ENCODE results near the gene RARRES2.

RARRES2 gene

DNA sequence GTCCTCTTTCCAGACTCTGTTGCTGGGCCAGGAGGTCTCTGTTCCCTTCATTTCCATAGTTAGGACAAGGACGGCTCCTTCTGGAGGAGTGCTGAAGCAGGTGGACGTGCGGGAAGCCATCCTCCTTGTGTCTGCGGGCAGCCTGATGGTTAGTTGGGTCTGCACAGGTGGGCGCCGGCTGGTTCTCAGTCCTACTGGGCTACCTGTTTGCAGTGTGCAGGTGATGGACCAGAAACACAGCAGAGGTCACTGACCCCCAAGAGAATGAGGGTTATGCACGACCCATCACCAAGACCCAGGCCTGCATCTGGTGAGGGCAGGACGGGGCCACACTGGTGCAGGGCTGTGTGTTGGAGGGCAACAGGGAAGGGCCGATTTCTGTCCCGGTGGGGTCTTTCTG, 7.8 kb downstream of the RARRES2 start:
- H3K4me3 ChIP-seq (ENCODE audit: low read length) = no peak overlapping the region
- DNase-seq (ENCODE audit: low read depth) = no peak
- no peak for TF ChIP-seq CTCF (IDR thresholded peaks at IDR 0.05; ENCODE audit: insufficient read depth, low read depth, low read length, missing control alignments)

DNA sequence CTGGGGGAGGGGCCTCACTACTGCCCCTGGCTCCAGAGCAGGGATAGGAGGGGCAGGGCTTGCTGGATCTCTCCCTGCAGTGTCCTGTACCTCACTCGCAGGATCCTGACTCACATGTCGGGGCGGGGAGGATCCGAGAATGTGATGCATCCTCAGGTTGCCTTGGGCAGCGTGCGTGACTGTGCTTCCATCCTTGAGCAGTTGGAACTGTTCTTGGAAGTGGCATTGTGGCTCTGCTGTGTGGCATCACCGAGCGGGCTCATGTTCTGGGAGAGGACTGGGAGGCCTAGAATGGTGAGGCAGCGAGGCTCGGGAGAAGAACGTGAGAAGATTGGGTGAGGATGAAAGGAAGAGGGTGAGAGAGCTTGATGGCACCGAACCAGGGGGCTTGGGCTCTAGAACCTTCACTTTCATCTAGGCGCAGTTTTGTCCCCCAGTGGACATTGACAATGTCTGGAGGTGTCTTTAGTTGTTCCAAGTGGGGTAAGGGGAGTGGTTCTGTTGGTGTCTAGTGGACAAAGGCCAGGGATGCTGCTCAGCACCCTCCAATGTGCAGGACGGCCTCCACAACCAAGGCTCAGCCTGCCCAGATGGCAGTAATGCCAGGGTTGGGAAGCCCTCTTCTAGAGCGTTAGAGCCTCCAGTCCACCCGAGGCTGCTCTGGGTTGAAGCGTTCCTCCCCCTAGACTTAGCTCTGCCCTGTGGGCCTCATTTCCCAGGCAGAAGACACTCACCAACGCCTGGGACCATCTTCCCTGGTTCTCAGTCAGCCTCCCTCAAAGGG, 8.4 kb downstream of the RARRES2 start:
- TF ChIP-seq CTCF (IDR thresholded peaks at IDR 0.05; ENCODE audit: insufficient read depth, low read depth, low read length, missing control alignments) = no peak
- no peak overlapping the region for H3K4me3 ChIP-seq (ENCODE audit: low read length)
- DNase-seq (ENCODE audit: low read depth) = peak; percentile 70

DNA sequence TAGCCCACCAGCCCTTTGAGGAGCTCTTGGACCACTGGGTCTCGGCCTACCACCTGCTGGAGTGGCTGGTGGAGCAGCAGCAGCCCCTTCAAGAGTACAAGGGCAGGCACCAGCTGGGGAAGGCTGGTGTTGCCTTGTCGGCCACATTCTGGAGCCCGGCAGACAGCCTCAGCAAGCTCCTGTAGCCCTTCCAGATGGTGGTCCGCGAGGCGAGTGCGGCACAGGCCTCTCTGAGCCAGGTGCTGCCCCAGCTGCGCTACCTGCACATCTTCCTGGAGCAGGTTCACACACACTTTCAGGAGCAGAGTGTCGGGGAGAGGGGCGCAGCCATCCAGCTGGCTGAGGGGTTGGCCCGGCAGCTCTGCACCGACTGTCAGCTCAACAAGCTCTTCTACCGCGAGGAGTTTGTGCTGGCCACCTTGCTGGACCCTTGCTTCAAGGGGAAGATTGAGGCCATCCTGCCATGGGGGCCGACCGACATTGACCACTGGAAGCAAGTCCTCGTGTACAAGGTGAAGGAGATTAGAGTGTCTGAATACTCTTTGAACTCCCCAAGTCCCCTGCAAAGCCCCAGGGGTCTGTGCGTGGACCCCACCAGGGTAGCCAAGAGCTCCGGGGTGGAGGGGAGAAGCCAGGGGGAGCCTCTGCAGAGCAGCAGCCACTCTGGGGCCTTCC, 11.1 kb downstream of the RARRES2 start:
- TF ChIP-seq CTCF (IDR thresholded peaks at IDR 0.05; ENCODE audit: insufficient read depth, low read depth, low read length, missing control alignments) = no peak
- DNase-seq (ENCODE audit: low read depth) = no peak
- H3K4me3 ChIP-seq (ENCODE audit: low read length) = no peak overlapping the region

DNA sequence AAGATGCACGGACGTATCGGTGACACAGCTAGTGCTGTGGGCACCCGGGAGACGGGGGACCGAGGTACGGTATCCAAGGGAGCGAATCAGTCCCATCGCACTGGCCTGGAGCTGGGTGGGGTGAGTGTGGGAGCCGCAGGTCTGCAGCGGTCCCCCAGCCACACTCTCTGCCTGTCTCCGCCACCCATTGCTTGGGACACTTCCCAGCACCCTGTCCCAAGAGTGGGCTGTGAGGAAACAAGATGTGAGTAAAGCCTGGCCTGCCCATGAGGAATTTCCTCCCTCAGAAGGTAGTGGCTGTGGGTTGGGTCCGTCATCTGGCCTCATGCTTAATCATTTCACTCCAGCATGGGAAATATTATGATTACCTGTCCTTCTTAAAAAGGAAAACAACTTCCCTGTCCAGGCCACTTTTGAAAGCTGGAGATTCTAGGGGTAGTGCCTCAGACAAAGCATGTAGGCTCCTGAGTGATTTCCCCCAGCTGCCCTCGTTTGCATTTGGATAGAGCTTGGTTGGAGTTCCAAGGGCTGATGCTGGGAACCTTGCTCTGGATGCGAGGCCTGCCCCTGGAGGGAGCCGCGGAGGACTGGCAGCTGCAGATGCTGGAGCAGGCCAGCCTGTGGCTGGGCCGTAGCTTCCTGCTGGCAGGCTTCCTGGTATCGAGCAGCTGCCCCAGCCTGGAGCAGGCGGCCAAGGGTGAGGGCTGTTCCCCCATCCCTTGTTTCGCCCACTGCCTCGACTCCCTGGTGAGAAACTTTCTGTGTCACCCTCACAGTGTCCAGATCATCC, 11.9 kb downstream of the RARRES2 start:
- H3K4me3 ChIP-seq (ENCODE audit: low read length) = no peak overlapping the region
- TF ChIP-seq CTCF (IDR thresholded peaks at IDR 0.05; ENCODE audit: insufficient read depth, low read depth, low read length, missing control alignments) = no peak
- DNase-seq (ENCODE audit: low read depth) = no peak

GRCh38 chr7:150327308-150327707, 14.1 kb downstream of the RARRES2 start:
- no peak overlapping the region for H3K4me3 ChIP-seq (ENCODE audit: low read length)
- DNase-seq (ENCODE audit: low read depth) = no peak
- no peak for TF ChIP-seq CTCF (IDR thresholded peaks at IDR 0.05; ENCODE audit: insufficient read depth, low read depth, low read length, missing control alignments)

DNA sequence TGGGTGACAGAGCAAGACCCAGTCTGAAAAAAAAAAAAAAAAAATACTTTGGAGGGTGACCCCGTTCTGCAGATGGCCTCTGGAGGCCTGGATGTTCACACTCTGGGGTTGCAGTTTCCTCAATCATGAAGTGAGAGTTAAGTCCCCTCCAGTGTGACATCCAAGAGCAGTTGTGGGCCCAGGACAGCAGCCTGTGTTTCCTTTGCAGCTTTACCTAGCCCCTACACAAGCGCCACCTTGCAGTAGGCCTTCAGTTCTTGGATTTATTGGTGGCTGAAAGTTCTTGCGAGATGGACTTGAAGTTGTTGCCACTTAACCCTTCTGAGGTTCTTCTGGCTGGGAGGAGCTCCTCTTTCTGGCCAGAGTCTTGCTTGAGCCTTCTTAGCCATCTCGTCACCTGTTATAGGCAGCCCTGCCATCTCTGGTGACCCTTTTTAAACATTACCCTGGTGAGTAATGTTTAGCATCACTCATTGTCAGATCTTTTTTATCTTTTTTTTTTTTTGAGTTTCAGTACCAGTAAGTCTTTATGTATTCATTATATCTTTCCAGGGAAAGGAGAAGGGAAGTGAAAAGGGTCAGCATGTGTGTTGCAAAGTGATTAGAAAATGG, 14.7 kb downstream of the RARRES2 start:
- no peak overlapping the region for H3K4me3 ChIP-seq (ENCODE audit: low read length)
- DNase-seq (ENCODE audit: low read depth) = no peak
- no peak for TF ChIP-seq CTCF (IDR thresholded peaks at IDR 0.05; ENCODE audit: insufficient read depth, low read depth, low read length, missing control alignments)
